NCI-H2196 treated with DMSO at 0.1 percent for 48 hours (cell line): ENCODE measurements around the gene NKAIN4.
A peak's percentile ranks its signal among the peaks of the same experiment; 100 is the strongest.

ENCODE experiments used
- DNase-seq: peaks from one replicate; lab custom pipeline; 2025; ENCODE audit not compliant: unreplicated experiment; lab: John Stamatoyannopoulos, UW

Gene NKAIN4

GRCh38 chr20:63220696-63221399 lies 33.4 kb downstream of the NKAIN4 start:
- DNase-seq = no peak

- DNase-seq = no peak
Observed at GRCh38 chr20:63219866-63220521, 34.3 kb downstream of the NKAIN4 start.

DNA sequence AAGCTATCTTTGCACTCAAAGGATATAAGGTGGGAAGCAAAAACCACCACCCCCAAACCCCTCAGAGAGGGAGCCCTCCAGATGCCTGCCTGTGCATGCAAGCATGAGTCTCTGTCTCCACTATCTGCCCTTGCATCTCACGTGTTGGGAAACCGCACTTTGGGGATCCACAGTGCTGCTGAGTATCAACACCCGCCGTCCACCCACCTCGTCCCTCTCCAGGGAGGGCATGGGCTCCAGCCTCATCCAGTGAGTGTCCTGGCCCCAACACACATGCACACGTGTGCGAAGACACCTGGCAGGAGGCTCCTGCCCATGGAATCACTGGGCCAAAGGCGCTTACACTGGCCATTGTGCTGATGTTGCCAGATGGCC lies 34.8 kb downstream of the NKAIN4 start:
- DNase-seq = no peak

DNA sequence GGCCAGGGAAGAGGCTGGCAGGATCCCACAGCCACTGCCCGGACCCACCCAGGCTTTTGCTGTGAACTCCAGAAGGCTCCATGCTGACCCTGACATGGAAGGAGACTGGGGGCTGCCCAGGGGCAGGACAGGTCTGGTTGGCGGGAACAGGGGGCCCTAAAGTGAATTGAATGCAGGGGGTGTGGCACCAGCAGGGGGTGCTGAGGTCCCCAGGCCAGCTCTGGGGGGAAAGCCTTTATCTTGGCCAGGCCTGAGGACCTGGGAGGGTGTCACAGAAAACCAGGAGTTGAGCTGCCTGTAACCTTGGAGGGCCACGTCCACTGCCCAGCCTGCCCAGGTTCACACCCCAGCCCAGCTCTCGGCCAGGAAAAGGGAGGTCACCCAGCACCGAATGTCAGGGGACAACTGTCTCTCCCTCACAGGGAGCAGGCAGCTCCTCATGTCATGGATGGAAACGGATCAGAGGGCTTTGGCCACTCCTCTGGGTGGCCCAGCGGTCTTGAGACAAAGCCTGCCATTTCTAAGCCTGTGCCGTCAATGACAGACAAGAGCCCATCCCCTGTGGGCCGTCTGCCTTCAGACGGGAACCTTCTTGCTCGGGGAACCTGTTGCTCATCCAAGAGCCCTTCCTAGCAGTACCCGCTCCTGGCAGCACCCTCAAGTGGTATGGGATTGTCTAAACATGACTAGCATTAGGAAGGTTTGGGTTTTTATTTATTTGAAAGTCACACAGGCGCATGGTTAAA lies 35.4 kb downstream of the NKAIN4 start:
- no peak for DNase-seq

DNA sequence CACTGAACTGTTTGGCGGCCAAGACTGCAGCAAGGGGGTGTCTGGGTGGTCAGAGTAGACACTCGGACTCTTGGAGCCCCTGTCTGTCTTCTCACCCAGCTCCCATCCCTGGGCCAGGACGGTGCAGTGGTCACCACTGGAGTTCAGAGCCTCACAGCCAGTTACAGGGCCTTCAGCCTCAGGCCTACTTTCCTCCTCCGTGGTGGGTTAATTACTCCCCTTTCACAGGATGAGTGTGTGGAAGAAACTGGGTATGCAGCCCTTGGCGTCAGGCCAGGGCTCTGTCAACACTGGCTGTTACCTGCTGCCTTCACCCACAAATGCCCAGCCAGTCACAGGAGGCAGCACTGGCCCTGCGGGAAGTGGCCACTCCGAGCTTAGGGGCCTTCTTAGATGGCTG lies 36.6 kb downstream of the NKAIN4 start:
- no peak for DNase-seq

DNA sequence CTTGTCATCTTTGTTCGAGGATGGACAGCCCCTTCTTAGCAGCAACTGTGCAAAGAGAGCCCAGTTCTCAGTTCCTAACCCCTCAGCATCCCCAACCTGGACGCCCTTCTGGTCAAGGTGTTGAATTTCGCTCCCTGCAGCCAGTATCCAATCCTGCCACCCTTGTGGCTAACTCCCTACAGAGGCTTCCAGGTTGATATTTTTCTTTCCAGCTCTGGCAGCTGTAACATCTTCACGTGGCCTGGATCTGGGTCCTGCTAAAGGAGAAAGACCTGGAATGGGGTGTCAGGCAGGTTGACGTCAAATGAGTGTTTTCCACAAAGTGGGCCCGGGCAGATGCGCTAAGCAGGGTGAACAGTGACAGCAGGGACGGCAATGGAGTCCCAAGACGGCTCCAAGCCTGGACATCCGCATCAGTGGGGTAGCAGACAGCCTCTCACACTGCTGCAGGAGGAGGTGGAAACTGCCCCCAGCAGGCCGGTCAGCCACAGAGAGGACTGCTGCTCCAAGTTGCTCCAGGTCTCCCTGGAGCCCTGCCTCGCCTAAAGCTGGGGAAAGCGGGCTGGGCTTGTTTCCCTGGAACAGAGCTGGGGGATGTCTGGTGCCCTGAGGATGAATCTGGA lies 37.3 kb downstream of the NKAIN4 start:
- no peak for DNase-seq

- peak; percentile 94 for DNase-seq
Observed at GRCh38 chr20:63216041-63216848, 38.0 kb downstream of the NKAIN4 start, which contains the start of gene YTHDF1. Gene YTHDF1, minus strand, starts transcription at chr20:63216131. Its CDS starts 239 bp downstream, at chr20:63215892.

- peak; percentile 29 for DNase-seq
Observed at GRCh38 chr20:63215101-63216040, 38.9 kb downstream of the NKAIN4 start.

DNA sequence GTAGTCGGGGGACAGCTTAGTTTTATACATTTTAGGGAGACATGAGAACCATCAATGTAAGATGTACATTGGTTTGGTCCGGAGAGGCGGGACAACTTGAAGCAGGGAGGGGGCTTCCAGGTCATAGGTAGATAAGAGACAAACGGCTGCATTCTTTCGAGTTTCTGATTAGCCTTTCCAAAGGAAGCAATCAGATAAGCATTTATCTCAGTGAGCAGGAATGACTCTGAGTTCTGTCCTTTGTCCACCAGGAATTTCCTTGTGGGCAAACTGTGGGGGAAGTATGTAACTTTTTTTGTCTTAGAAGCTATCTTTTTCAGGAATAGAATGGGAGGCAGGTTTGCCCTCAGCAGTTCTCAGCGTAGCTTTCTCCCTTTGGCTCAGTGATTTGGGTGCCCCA lies 39.7 kb downstream of the NKAIN4 start:
- no peak for DNase-seq

DNA sequence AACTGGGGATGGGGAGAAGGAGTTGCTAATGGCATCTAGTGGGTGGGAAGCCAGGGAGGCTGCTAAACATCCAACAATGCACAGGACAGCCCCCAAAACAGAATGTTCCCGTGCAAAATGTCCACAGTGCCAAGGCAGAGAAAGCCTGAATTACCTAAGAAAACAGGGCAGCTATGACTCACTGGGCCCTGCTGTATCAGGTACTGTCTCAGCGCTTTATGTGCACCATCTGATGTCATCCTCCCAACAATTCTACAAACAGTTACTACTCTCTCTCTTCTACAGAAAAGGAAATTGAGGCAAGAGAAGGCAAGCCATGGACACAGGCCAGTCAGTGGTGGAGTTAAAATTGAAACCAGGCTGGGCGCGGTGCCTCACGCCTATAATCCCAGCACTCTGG lies 41.5 kb downstream of the NKAIN4 start:
- no peak for DNase-seq

- DNase-seq = no peak
Observed at GRCh38 chr20:63212393-63212730, 41.9 kb downstream of the NKAIN4 start.

- no peak for DNase-seq
Observed at GRCh38 chr20:63210011-63210605, 44.2 kb downstream of the NKAIN4 start.

- DNase-seq = no peak
Observed at GRCh38 chr20:63208346-63208909, 45.8 kb downstream of the NKAIN4 start.

- DNase-seq = no peak
Observed at GRCh38 chr20:63206878-63207277, 47.4 kb downstream of the NKAIN4 start.

DNA sequence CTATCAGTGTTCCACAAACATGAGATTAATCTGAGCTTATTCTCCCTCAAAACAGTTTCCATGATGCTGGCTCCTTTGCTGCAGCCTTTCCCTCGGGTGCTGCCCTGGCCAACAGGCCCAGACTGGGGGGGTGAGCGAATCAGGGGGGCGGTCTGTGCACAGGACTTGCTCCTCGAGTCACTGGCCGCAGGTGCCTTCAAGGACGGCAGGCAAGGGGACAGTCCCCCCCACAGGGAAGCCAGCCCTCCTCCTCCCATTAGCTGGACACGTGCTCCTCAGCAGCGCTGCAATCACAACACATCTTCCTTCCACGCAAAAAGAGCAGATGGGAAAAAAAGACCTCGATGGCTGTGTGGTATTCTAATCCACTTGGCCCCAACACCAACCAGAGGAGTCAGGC lies 48.4 kb downstream of the NKAIN4 start:
- DNase-seq = no peak

GRCh38 chr20:63204362-63204761 lies 49.9 kb downstream of the NKAIN4 start:
- no peak for DNase-seq

DNA sequence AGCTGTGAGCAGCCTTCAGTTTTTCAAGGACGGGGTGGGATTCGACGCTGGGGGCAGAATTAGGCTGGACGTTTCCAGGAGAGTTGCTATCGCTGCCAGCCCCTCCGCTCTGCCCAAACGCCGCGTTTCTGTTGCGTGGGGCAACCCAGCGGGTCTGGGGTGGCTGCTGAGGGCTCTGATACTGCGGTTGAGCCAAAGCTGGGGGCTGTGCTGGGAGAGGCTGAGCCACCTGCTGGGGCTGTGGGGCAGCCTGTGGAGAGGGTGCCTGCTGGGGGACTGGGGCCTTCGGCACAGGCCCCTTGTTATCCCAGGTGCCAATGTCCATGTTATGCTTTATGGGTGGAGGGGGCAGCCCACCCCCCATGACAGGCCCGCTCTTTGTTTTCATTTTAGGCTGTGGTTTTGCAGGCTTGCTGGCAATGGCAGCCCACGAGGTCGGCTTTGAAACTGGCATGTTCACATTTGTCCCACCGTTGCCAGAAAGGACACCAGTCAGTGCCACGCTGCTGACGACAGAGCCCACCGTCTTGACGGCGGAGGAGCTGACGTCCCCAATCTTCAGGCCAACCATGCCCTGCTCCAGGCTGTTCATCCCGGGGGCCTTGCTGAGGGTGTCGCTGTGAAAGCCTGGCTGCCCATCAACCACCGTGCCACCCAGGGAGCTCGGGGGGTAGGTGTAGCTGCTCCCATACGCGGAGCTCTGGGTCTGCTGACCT lies 51.3 kb downstream of the NKAIN4 start:
- DNase-seq = no peak

DNA sequence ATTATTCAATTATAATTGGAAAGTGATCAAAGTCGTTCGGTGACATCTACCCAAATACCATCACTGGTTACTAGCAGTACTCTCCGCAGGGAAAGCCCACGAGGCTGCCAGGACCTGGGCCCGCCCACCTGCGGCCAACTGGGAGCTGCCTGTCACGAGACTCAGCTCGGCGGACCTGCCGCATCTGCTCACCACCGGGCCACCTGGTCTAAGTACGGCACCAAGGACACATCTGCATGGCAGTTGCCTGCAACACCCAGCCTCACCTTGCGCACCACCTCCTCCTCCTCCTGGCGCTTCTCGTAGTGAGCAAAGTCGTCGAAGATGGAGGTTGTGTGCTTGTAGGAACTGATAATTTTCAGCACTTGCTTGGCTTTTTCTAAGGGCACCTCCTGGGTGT lies 52.2 kb downstream of the NKAIN4 start:
- no peak for DNase-seq
